ENCODE measurements around the gene ATP5F1D. TPM values are rescaled to one million over a fixed set of nuclear protein-coding genes. Genes with fewer than 3 reads are reported as not detected.
A peak's percentile ranks its signal among the peaks of the same experiment; 100 is the strongest.

Gene ATP5F1D
- total and polyA plus RNA-seq, 11 donors: 201 to 1,034 (median 459) TPM

DNA sequence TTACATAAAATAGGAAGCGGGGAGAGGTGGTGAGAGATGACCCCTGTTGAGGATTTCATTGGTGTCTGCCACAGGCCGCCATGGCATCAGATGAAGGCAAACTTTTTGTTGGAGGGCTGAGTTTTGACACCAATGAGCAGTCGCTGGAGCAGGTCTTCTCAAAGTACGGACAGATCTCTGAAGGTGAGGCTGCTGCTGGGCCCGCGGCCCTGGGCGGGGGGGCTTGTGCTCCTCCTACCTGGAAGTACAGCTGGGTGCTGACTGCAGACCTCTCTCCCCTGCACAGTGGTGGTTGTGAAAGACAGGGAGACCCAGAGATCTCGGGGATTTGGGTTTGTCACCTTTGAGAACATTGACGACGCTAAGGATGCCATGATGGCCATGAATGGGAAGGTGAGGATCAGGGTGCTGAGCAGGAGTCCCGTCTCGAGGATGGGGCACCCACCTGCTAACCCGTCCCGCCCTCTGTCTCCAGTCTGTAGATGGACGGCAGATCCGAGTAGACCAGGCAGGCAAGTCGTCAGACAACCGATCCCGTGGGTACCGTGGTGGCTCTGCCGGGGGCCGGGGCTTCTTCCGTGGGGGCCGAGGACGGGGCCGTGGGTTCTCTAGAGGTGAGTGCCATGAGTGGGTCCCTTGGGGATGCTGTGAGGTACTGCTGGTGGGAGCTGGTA lies 29.4 kb downstream of the ATP5F1D start:
- peaks cover 2 to 52% (median 48%) of the 10 kb centered on the region in 9 donors for H3K36me3 ChIP-seq
- H3K4me1 ChIP-seq: peaks cover 13 to 91% (median 82%) of the 10 kb centered on the region in 12 donors
- TF ChIP-seq POLR2A (IDR thresholded peaks at IDR 0.05): no peak
- TF ChIP-seq, protein P1, sequence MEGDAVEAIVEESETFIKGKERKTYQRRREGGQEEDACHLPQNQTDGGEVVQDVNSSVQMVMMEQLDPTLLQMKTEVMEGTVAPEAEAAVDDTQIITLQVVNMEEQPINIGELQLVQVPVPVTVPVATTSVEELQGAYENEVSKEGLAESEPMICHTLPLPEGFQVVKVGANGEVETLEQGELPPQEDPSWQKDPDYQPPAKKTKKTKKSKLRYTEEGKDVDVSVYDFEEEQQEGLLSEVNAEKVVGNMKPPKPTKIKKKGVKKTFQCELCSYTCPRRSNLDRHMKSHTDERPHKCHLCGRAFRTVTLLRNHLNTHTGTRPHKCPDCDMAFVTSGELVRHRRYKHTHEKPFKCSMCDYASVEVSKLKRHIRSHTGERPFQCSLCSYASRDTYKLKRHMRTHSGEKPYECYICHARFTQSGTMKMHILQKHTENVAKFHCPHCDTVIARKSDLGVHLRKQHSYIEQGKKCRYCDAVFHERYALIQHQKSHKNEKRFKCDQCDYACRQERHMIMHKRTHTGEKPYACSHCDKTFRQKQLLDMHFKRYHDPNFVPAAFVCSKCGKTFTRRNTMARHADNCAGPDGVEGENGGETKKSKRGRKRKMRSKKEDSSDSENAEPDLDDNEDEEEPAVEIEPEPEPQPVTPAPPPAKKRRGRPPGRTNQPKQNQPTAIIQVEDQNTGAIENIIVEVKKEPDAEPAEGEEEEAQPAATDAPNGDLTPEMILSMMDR (IDR thresholded peaks at IDR 0.05): no peak
- intact Hi-C loops (cut with DNase I): loop anchor here in 6 of 10 donors (5.0 to 10.0 kb wide), 7 partner anchors 84 to 784 kb away; partner anchors contain the start of genes DAZAP1 (in 2 of the 6), GAMT (in 2 of the 6), ADAMTSL5 (in 1 of the 6) and GPX4 (in 1 of the 6)
- ATAC-seq (no peak), DNase-seq (no peak)
- H3K27ac ChIP-seq: peak overlapping the region; percentile 92 to 100 (median 98)
- H3K4me3 ChIP-seq: peak overlapping the region in 11 of 12 donors; percentile 33 to 92 (median 72)
- no peaks in the 10 kb centered on the region for H3K27me3 ChIP-seq
- 52 to 57% (median 53%) methylated on average over 26 of the region's 26 CpGs for WGBS, 4 donors
- H3K9me3 ChIP-seq: no peaks in the 10 kb centered on the region

DNA sequence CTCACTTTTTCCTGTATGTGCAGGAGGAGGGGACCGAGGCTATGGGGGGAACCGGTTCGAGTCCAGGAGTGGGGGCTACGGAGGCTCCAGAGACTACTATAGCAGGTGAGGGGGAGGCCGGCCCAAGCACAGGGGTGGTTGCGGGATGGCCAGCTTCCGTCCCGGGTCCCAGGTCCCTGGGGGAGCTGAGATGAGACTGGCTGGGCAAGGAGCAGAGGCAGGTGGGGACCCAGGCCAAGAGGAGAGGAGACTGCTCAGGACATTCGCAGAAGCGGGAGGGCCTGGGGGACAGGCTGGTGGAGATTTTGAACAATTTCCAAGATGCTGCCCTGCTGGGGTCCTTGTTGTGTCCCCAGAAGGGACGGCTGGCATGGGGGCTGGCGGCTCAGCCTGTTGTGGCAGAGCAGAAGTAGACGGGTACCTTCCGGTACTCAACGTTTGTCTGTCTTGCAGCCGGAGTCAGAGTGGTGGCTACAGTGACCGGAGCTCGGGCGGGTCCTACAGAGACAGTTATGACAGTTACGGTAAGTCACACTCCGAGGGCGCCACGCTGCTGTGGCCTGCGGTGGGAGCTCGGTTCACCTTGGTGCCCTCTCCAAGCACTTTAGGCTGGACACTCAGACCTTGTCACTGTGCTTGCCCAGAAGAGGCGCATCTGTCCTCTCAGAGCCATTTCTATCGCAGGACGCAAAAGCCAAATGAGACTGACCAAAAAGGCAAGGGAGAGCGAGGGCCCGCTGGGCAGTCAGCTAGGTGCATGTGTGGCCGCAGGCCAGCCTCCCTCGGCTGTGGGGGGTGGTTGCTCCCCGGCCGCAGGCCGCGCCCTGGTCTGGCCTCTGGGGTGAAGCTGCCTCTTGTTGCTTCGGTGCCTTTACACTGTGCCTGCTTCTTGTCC lies 30.2 kb downstream of the ATP5F1D start:
- intact Hi-C loops (cut with DNase I): loop anchor here in 6 of 10 donors (5.0 to 10.0 kb wide), 7 partner anchors 83 to 783 kb away; partner anchors contain the start of genes DAZAP1 (in 2 of the 6), GAMT (in 2 of the 6), ADAMTSL5 (in 1 of the 6) and GPX4 (in 1 of the 6)
- TF ChIP-seq, protein P1 (IDR thresholded peaks at IDR 0.05): no peak
- TF ChIP-seq POLR2A (IDR thresholded peaks at IDR 0.05): no peak
- Histone ChIP-seq H3K36me3 (peaks cover 2 to 52% (median 48%) of the 10 kb centered on the region in 9 donors), H3K4me1 (peaks cover 13 to 91% (median 82%) of the 10 kb centered on the region in 12 donors), H3K27me3 (no peaks in the 10 kb centered on the region), H3K9me3 (no peaks in the 10 kb centered on the region), H3K27ac (peak overlapping the region in 11 of 12 donors; percentile 17 to 100 (median 98)), H3K4me3 (peak overlapping the region in 10 of 12 donors; percentile 33 to 92 (median 72))
- ATAC-seq (no peak), DNase-seq (peak in 1 of 5 donors; percentile 43)
- 50 to 61% (median 57%) methylated on average over 35 to 37 of the region's 37 CpGs for WGBS, 4 donors

DNA sequence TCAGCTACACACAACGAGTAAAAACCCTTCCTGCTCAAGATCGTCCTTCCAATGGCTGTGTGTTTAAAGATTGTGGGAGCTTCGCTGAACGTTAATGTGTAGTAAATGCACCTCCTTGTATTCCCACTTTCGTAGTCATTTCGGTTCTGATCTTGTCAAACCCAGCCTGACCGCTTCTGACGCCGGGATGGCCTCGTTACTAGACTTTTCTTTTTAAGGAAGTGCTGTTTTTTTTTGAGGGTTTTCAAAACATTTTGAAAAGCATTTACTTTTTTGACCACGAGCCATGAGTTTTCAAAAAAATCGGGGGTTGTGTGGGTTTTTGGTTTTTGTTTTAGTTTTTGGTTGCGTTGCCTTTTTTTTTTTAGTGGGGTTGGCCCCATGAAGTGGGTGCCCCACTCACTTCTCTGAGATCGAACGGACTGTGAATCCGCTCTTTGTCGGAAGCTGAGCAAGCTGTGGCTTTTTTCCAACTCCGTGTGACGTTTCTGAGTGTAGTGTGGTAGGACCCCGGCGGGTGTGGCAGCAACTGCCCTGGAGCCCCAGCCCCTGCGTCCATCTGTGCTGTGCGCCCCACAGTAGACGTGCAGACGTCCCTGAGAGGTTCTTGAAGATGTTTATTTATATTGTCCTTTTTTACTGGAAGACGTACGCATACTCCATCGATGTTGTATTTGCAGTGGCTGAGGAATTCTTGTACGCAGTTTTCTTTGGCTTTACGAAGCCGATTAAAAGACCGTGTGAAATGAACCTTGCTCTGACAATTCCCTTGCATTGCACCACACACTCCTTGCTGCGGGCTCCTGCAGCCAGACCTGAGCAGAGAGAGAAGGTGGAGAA lies 31.1 kb downstream of the ATP5F1D start:
- intact Hi-C loops (cut with DNase I): loop anchor here in 6 of 10 donors (5.0 to 10.0 kb wide), 7 partner anchors 82 to 782 kb away; partner anchors contain the start of genes DAZAP1 (in 2 of the 6), GAMT (in 2 of the 6), ADAMTSL5 (in 1 of the 6) and GPX4 (in 1 of the 6)
- H3K36me3 ChIP-seq: peaks cover 2 to 60% (median 48%) of the 10 kb centered on the region in 9 donors
- 66 to 72% (median 68%) methylated on average over 33 of the region's 33 CpGs for WGBS, 4 donors

More for the DNA sequence above, 31.1 kb downstream of the ATP5F1D start:
- Histone ChIP-seq H3K4me3 (peak overlapping the region in 7 of 12 donors; percentile 23 to 92 (median 72)), H3K4me1 (peaks cover 8 to 83% (median 77%) of the 10 kb centered on the region in 12 donors), H3K9me3 (no peaks in the 10 kb centered on the region), H3K27me3 (no peaks in the 10 kb centered on the region), H3K27ac (peak overlapping the region in 10 of 12 donors; percentile 3 to 100 (median 98))
- TF ChIP-seq POLR2A (IDR thresholded peaks at IDR 0.05): no peak
- TF ChIP-seq, protein P1 (IDR thresholded peaks at IDR 0.05): no peak
- DNase-seq (no peak), ATAC-seq (no peak)
